ENCODE results near the gene FCHSD2.
"Not testable (repeated sequence)": the region's sequence is repeated elsewhere in the genome, so short reads cannot be mapped to it uniquely, and the experiment has no call there.

FCHSD2 gene

DNA sequence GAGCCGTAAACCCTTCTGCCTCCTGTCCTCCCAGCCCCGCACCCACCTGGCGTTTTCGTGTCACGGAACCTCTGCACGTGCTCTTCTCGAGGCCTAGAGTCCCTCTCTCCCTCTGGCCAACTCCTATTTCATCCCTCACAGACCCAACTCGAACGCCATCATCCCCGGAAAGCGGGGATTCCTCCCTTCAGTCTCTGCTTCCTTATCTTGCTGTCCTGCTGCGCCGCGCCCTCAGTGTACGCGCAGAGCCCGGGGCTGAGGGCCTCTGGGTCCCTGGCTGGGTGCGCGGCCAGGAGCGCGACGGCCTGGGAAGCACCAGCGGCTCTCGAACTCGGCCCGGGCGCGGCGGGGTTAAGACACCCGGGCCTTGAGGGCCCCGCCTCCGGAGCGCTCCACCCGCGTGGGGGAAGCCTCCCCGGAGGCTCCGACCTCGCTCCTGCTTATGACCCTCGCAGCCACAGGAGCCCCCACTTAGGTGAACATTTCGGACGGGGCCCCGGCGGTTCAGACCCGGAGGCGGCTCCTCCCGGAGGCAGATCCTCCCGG, 328.3 kb downstream of the FCHSD2 start:
- DNase-seq = peak; percentile 98

- peak; percentile 68 for DNase-seq
Measured at GRCh38 chr11:72812967-72813739, 329.0 kb downstream of the FCHSD2 start.

- no peak for DNase-seq
Measured at GRCh38 chr11:72812604-72812966, 329.5 kb downstream of the FCHSD2 start.

GRCh38 chr11:72811686-72812085, 330.4 kb downstream of the FCHSD2 start:
- DNase-seq = not testable (repeated sequence)

- DNase-seq = no peak
Measured at GRCh38 chr11:72808331-72808798, 333.8 kb downstream of the FCHSD2 start.

- no peak for DNase-seq
Measured at GRCh38 chr11:72807792-72808191, 334.3 kb downstream of the FCHSD2 start.

DNA sequence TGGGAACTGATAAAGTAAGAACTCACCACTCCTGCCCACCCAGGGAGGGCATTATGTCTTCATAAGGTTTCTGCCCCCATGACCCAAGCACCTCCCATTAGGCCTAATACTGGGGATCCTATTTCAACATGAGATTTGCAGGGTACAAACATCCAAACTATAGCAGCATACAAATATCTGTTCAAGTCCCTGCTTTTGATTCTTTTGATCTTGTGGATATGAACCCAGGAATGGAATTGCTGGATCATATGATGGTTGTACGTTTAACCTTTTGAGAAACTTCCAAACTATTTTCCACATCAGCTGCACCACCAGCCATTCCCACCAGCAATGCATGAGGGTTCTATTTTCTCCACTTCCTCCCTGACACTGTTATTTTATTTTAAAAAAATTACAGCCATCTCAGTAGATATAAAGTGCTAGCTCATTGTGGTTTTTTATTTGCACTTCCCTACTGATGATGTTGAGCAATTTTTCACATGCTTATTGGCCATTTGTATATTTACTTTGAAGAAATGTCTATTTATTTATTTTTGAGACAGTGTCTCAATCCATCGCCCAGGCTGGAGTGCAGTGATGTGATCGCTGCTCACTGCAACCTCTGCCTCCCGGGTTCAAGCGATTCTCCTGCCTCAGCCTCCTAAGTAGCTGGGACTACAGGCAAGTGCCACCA, 335.0 kb downstream of the FCHSD2 start:
- no peak for DNase-seq

GRCh38 chr11:72806378-72806777, 335.7 kb downstream of the FCHSD2 start:
- DNase-seq = not testable (repeated sequence)

DNA sequence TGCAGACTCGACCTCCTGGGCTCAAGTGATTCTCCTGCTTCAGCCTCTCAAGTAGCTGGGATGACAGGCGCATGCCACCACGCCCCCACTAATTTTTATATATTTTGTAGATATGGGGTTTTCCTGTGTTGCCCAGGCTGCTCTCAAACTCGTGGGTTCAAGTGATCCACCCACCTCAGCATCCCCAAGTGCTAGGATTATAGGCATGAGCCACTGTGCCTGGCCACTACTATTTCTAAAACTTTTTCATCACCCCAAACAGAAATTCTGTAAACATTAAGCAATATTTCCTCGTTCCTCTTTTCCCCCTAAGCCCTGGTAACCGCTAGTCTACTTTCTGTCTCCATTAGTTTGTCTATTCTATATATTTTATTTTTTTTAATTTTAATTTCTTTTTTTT, 336.9 kb downstream of the FCHSD2 start:
- DNase-seq = no peak

- no peak for DNase-seq
Measured at GRCh38 chr11:72802822-72803221, 339.3 kb downstream of the FCHSD2 start.

GRCh38 chr11:72799441-72799840, 342.7 kb downstream of the FCHSD2 start:
- no peak for DNase-seq

- no peak for DNase-seq
Measured at GRCh38 chr11:72798361-72798760, 343.8 kb downstream of the FCHSD2 start.

DNA sequence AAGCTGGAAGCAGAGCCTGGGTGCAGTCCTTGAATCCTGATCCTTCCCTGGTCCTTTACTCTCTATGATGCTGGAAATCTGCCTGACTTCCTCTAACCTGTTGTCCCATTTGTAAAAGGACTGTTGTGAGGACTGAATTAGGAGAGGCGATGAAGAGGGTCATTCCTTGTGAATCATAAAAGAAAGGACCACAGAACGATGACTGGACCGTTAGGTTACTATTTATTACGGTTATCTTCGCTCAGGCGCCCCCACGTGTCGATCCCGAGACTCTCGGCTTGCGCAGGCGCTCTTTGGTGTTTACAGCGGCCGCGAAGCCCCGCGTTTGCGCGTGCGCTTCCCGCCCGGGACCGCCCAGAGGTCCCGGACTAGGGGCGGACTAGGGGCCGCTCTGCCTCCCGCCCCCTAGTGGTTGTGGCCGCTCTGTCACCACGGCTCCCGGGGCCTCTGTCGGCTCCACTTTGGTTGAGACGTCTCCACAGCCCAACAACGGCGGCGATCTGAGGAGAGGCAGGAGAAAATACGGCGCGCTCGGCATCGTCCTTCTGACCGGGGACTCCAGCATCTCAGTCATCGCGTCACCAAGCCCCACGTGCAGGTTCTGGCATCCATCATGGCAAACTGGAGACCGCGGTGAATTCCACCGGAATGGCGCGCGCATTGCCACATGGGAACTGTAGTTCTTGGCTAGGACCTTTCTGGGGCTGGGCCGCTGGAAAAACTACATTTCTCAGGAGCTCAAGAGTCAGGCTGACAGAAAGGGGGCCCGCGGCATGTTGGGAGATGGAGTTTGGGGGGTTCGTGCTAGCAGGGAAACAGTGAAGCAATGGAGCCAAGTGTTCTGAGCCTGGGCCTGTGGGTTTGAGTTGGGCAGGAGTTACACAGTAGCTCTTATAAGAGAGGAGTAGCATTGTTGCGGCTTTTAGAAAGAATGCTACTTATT, 348.4 kb downstream of the FCHSD2 start, which contains the start of gene STARD10:
Gene STARD10 (minus strand): TSS at position 623 of the 943 bp plus-strand sequence. CDS start 12,866 bp downstream, outside the sequence.
- DNase-seq = peak; percentile 94

DNA sequence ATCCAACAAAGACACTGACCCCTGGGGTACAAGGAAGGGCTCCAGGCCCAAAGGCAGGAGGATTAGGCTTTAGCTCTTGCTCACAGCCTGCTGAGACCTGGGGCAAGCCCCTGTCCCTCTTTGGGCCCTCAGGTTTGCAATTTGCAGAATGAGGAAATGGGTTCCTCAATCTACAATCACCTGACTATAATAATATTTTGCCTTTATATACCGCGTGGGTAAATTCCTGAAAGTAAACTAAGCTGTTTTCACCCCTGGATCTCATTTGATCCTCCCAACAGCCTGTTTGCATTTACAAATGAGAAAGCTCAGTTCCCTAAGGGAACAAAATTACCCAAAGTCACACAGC, 349.1 kb downstream of the FCHSD2 start:
- no peak for DNase-seq

DNA sequence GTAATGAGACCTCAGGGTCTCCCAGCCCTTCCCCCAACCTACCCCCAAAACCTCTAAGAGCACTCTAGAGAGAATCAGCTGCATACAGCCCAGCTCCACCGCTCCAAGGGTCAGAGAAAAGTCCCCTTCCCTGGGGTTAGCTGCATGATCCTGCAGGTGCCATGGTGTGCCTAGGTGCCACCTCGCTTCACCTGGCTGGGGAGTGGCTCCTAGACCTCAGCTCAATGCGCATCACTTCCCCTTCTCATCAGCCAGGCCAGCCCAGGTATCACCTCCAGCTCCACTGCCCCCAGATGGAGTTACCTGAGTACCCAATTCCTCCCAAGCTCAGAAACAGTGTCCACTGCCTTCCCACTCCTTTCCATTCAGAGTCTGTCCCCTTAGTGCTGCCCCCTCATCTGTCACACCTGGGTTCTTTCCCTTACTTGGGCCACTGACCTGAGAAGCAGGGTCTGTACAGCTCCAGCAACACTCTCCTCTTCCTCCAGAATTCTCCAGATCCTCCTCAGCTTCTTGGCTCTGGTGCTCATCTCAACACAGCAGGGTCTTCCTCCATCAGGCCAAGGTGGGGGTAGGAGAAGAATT, 349.6 kb downstream of the FCHSD2 start:
- DNase-seq = no peak

- DNase-seq = not testable (repeated sequence)
Measured at GRCh38 chr11:72791228-72791627, 350.9 kb downstream of the FCHSD2 start.

- no peak for DNase-seq
Measured at GRCh38 chr11:72789493-72790131, 352.5 kb downstream of the FCHSD2 start.

GRCh38 chr11:72788241-72788640, 353.9 kb downstream of the FCHSD2 start:
- DNase-seq = no peak

DNA sequence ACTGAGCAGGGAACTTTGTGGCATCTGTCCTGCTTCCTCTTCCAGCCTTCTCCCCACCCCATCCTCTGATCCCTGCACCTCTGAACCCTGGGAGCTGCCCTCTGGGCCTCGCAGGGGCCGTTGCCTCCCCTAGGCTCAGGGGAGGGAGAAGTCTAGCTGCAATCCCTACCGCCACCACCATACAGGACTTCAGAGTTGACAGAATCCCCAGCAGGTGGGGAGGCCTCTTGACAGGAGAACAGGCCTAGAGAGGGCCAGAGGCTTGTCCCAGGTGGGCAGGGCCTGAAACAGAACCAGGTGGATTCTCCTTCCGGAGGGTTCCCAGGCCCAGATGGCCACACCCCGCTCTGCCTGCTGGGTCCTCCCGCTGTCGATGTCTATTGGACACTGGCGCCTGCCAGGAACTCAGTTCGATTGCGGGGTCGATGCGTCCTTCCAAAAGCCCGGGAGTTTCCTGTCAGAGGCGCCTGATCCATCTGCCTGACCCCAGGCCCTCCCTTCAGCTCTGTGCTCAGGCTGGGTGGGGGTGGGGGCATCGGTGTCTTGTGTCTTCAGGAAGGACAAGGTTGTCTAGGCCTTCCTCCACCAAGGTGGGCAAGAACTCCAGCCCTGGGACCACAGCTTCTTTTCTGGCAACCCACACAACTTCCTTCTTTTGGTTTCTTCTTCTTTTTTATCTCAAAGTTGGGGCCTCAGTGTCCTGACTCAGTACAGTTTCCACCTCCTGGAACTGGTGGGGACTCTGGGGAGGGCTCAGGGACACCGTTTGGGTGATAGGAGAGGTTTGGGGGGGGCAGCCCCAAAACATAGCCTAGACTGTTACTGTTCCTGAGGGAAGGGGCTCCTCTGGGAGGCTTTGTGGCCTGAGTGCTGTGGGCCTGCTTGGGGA, 354.7 kb downstream of the FCHSD2 start:
- DNase-seq = no peak

All from activated T-cell treated with anti-CD3 and anti-CD28 coated beads, Interleukin-2, amount 50 U/mL, for 1 hour (primary cell).